Activated CD8-positive, alpha-beta T cell treated with anti-CD3 and anti-CD28 coated beads, Interleukin-2, amount 10 ng/mL, durations not matched to agents 7 days and 5 days (primary cell): ENCODE measurements around the gene STC2. TPM values are rescaled to one million over a fixed set of nuclear protein-coding genes. Genes with fewer than 3 reads are reported as not detected.

Source experiments
- ATAC-seq: fragments of 150-1000 bp; cut with Tn5 transposase; one replicate; pipeline ENCODE4 v1.10.0; 2021; ENCODE audit warnings: moderate library complexity
- CTCF ChIA-PET: fragments of 350-600 bp; sonication (Branson Sonifier 250); formaldehyde crosslinking; loops from one replicate; lab custom pipeline; 2021; ENCODE audit warnings: antibody characterized with exemption; lab: Charles Lee
- POLR2A ChIA-PET: fragments of 350-600 bp; sonication (Branson Sonifier 250); formaldehyde crosslinking; loops from one replicate; lab custom pipeline; 2021; ENCODE audit warnings: antibody characterized with exemption; lab: Charles Lee
- DNase-seq: peaks from one replicate; pipeline ENCODE4 v3.0.0-alpha.2; 2020
- H3K27ac Mint-ChIP-seq: one replicate; pipeline ENCODE4 v1.8.0; 2021; ENCODE audit warnings: mild to moderate bottlenecking, mixed read lengths
- H3K27me3 Mint-ChIP-seq: one replicate; pipeline ENCODE4 v1.8.0; 2021; ENCODE audit warnings: low read depth, mixed read lengths
- H3K36me3 Mint-ChIP-seq: one replicate; pipeline ENCODE4 v1.8.0; 2021; ENCODE audit warnings: low read depth, mixed read lengths
- H3K4me1 Mint-ChIP-seq: one replicate; pipeline ENCODE4 v1.8.0; 2021; ENCODE audit warnings: low read depth, mixed read lengths
- H3K4me3 Mint-ChIP-seq: one replicate; pipeline ENCODE4 v1.8.0; 2021; ENCODE audit warnings: mild to moderate bottlenecking, mixed read lengths
- H3K9me3 Mint-ChIP-seq: one replicate; pipeline ENCODE4 v1.8.0; 2022; ENCODE audit warnings: mixed read lengths; ENCODE audit not compliant: insufficient read depth
- total RNA-seq, 2 experiments: library from RNA; stranded (reverse); gene quantifications; one replicate each; pipeline ENCODE4 v1.2.3, GENCODE V29; 2021

The STC2 gene
- total RNA-seq, 2 experiments from 2014 or later: 14.8 to 16.6 TPM

- no peak overlapping the region for H3K27ac Mint-ChIP-seq
- POLR2A ChIA-PET: no interaction called here
- H3K9me3 Mint-ChIP-seq: peaks cover 5% of the 10 kb centered on the region
- ATAC-seq (no peak), DNase-seq (no peak)
- CTCF ChIA-PET: interaction anchor here (1.6 kb wide), 1 partner anchor 14 kb away, joined by 5 read pairs; no protein-coding TSS in a partner anchor
- H3K4me1 Mint-ChIP-seq: no peaks in the 10 kb centered on the region
- no peak overlapping the region for H3K4me3 Mint-ChIP-seq
- H3K36me3 Mint-ChIP-seq: no peaks in the 10 kb centered on the region
- peaks cover 27% of the 10 kb centered on the region for H3K27me3 Mint-ChIP-seq
Observed at GRCh38 chr5:173309731-173310130, 18.5 kb downstream of the STC2 start.

- ATAC-seq (no peak), DNase-seq (no peak)
- Mint-ChIP-seq H3K4me1 (no peaks in the 10 kb centered on the region), H3K4me3 (no peak overlapping the region), H3K27me3 (peaks cover 27% of the 10 kb centered on the region), H3K9me3 (peaks cover 5% of the 10 kb centered on the region), H3K36me3 (no peaks in the 10 kb centered on the region), H3K27ac (no peak overlapping the region)
- CTCF ChIA-PET: interaction anchor here (1.6 kb wide), 1 partner anchor 12 kb away, joined by 5 read pairs; no protein-coding TSS in a partner anchor
- POLR2A ChIA-PET: no interaction called here
Observed at GRCh38 chr5:173308226-173308625, 20.0 kb downstream of the STC2 start.

- Mint-ChIP-seq H3K36me3 (no peaks in the 10 kb centered on the region), H3K4me3 (no peak overlapping the region), H3K27me3 (peaks cover 31% of the 10 kb centered on the region), H3K9me3 (peaks cover 5% of the 10 kb centered on the region), H3K27ac (no peak overlapping the region), H3K4me1 (no peaks in the 10 kb centered on the region)
- no peak for DNase-seq
- no peak for ATAC-seq
- ChIA-PET POLR2A (no interaction called here), CTCF (no interaction called here)
Observed at GRCh38 chr5:173307695-173308094, 20.5 kb downstream of the STC2 start.

GRCh38 chr5:173306695-173307094, 21.5 kb downstream of the STC2 start:
- POLR2A ChIA-PET: no interaction called here

GRCh38 chr5:173304591-173304988, 23.6 kb downstream of the STC2 start:
- ATAC-seq (no peak), DNase-seq (no peak)
- Mint-ChIP-seq H3K27ac (no peak overlapping the region), H3K27me3 (peaks cover 36% of the 10 kb centered on the region), H3K4me3 (no peak overlapping the region), H3K4me1 (no peaks in the 10 kb centered on the region), H3K9me3 (peaks cover 5% of the 10 kb centered on the region), H3K36me3 (no peaks in the 10 kb centered on the region)
- CTCF ChIA-PET: interaction anchor here (2.3 kb wide), 2 partner anchors 10 to 11 kb away, joined by 10 to 16 read pairs; no protein-coding TSS in a partner anchor
- POLR2A ChIA-PET: no interaction called here

More at GRCh38 chr5:173306695-173307094, 21.5 kb downstream of the STC2 start:
- Mint-ChIP-seq H3K36me3 (no peaks in the 10 kb centered on the region), H3K27me3 (peaks cover 38% of the 10 kb centered on the region), H3K27ac (no peak overlapping the region), H3K4me1 (no peaks in the 10 kb centered on the region), H3K4me3 (no peak overlapping the region), H3K9me3 (peaks cover 5% of the 10 kb centered on the region)
- ATAC-seq (no peak), DNase-seq (no peak)
- CTCF ChIA-PET: interaction anchor here (1.4 to 2.3 kb wide), 2 partner anchors 12 to 25 kb away, joined by 3 to 16 read pairs; no protein-coding TSS in a partner anchor

- no peaks in the 10 kb centered on the region for H3K4me1 Mint-ChIP-seq
- H3K4me3 Mint-ChIP-seq: no peak overlapping the region
- DNase-seq (no peak), ATAC-seq (no peak)
- no peaks in the 10 kb centered on the region for H3K36me3 Mint-ChIP-seq
- H3K27me3 Mint-ChIP-seq: peaks cover 34% of the 10 kb centered on the region
- H3K9me3 Mint-ChIP-seq: peaks cover 5% of the 10 kb centered on the region
- ChIA-PET POLR2A (no interaction called here), CTCF (interaction anchor here (1.4 to 2.3 kb wide), 2 partner anchors 10 to 29 kb away, joined by 3 to 10 read pairs; no protein-coding TSS in a partner anchor)
- no peak overlapping the region for H3K27ac Mint-ChIP-seq
Observed at GRCh38 chr5:173303878-173304590, 24.2 kb downstream of the STC2 start.

GRCh38 chr5:173302546-173303155, 25.6 kb downstream of the STC2 start:
- Mint-ChIP-seq H3K4me1 (no peaks in the 10 kb centered on the region), H3K36me3 (no peaks in the 10 kb centered on the region), H3K4me3 (no peak overlapping the region), H3K27ac (no peak overlapping the region), H3K27me3 (peaks cover 26% of the 10 kb centered on the region), H3K9me3 (no peaks in the 10 kb centered on the region)
- CTCF ChIA-PET: interaction anchor here (1.4 to 2.3 kb wide), 2 partner anchors 9 to 30 kb away, joined by 3 to 10 read pairs; no protein-coding TSS in a partner anchor
- POLR2A ChIA-PET: no interaction called here
- DNase-seq: no peak
- no peak for ATAC-seq

- H3K4me1 Mint-ChIP-seq: no peaks in the 10 kb centered on the region
- ChIA-PET POLR2A (no interaction called here), CTCF (interaction anchor here (2.3 kb wide), 1 partner anchor 8 kb away, joined by 10 read pairs; no protein-coding TSS in a partner anchor)
- no peak overlapping the region for H3K27ac Mint-ChIP-seq
- DNase-seq: no peak
- no peaks in the 10 kb centered on the region for H3K9me3 Mint-ChIP-seq
- no peaks in the 10 kb centered on the region for H3K36me3 Mint-ChIP-seq
- no peak for ATAC-seq
- peaks cover 25% of the 10 kb centered on the region for H3K27me3 Mint-ChIP-seq
- H3K4me3 Mint-ChIP-seq: no peak overlapping the region
Observed at GRCh38 chr5:173301695-173302545, 26.3 kb downstream of the STC2 start.

- no peak for ATAC-seq
- H3K27ac Mint-ChIP-seq: no peak overlapping the region
- CTCF ChIA-PET: interaction anchor here (1.0 kb wide), 1 partner anchor 31 kb away, joined by 4 read pairs; no protein-coding TSS in a partner anchor
- no peaks in the 10 kb centered on the region for H3K9me3 Mint-ChIP-seq
- no peaks in the 10 kb centered on the region for H3K36me3 Mint-ChIP-seq
- H3K4me3 Mint-ChIP-seq: no peak overlapping the region
- H3K27me3 Mint-ChIP-seq: peaks cover 14% of the 10 kb centered on the region
- no peaks in the 10 kb centered on the region for H3K4me1 Mint-ChIP-seq
- POLR2A ChIA-PET: no interaction called here
- DNase-seq: no peak
Observed at GRCh38 chr5:173300389-173301047, 27.7 kb downstream of the STC2 start.

- CTCF ChIA-PET: no interaction called here
- POLR2A ChIA-PET: no interaction called here
- no peak overlapping the region for H3K4me3 Mint-ChIP-seq
- no peak overlapping the region for H3K27ac Mint-ChIP-seq
- H3K4me1 Mint-ChIP-seq: peaks cover under 1% of the 10 kb centered on the region
- DNase-seq (no peak), ATAC-seq (no peak)
- H3K27me3 Mint-ChIP-seq: peaks cover 19% of the 10 kb centered on the region
- H3K9me3 Mint-ChIP-seq: no peaks in the 10 kb centered on the region
- H3K36me3 Mint-ChIP-seq: no peaks in the 10 kb centered on the region
Observed at GRCh38 chr5:173299820-173300219, 28.4 kb downstream of the STC2 start.
